Erythroblast (primary cell): ENCODE results near the gene PDE3A.

Experiments used
- GATA1 ChIP-seq: IDR thresholded peaks from 2 replicates; pipeline ENCODE4 v1.6.1; 2011; ENCODE audit warnings: low read depth, mild to moderate bottlenecking, control low read depth, low read length, moderate library complexity
- POLR2A ChIP-seq: IDR thresholded peaks from 2 replicates; pipeline ENCODE4 v1.6.1; 2011; ENCODE audit warnings: mild to moderate bottlenecking, low read length

- TF ChIP-seq POLR2A, result no peak
- no peak for TF ChIP-seq GATA1
Observed at GRCh38 chr12:20477255-20477654, 108.9 kb downstream of the PDE3A start.
